Activated CD4-positive, alpha-beta memory T cell treated with anti-CD3 and anti-CD28 coated beads, Interleukin-2, amount 10 ng/mL, durations not matched to agents 7 days and 5 days (primary cell): Measurements from ENCODE around the gene DOK7. TPM values are rescaled to one million over a fixed set of nuclear protein-coding genes. Genes with fewer than 3 reads are reported as not detected.

Source experiments
- CTCF ChIA-PET: fragments of 350-600 bp; sonication (Branson Sonifier 250); formaldehyde crosslinking; loops from one replicate; lab custom pipeline; 2021; ENCODE audit warnings: antibody characterized with exemption, inconsistent platforms; lab: Charles Lee
- POLR2A ChIA-PET: fragments of 350-600 bp; sonication (Branson Sonifier 250); formaldehyde crosslinking; loops from one replicate; lab custom pipeline; 2021; ENCODE audit warnings: antibody characterized with exemption; lab: Charles Lee
- DNase-seq: peaks from one replicate; pipeline ENCODE4 v3.0.0-alpha.2; 2020
- H3K27ac Mint-ChIP-seq: one replicate; pipeline ENCODE4 v1.8.0; 2021; ENCODE audit warnings: mild to moderate bottlenecking, mixed read lengths
- H3K27me3 Mint-ChIP-seq: one replicate; pipeline ENCODE4 v1.8.0; 2021; ENCODE audit warnings: mixed read lengths
- H3K36me3 Mint-ChIP-seq: one replicate; pipeline ENCODE4 v1.8.0; 2021; ENCODE audit warnings: low read depth, mixed read lengths
- H3K4me1 Mint-ChIP-seq: one replicate; pipeline ENCODE4 v1.8.0; 2021; ENCODE audit warnings: mixed read lengths
- H3K4me3 Mint-ChIP-seq: one replicate; pipeline ENCODE4 v1.8.0; 2021; ENCODE audit warnings: mild to moderate bottlenecking, mixed read lengths
- H3K9me3 Mint-ChIP-seq: one replicate; pipeline ENCODE4 v1.8.0; 2021; ENCODE audit warnings: mixed read lengths
- total RNA-seq, 2 experiments: library from RNA; stranded (reverse); gene quantifications; one replicate each; pipeline ENCODE4 v1.2.3, GENCODE V29; 2021

The DOK7 gene
- total RNA-seq, 2 experiments from 2014 or later, result not detected

DNA sequence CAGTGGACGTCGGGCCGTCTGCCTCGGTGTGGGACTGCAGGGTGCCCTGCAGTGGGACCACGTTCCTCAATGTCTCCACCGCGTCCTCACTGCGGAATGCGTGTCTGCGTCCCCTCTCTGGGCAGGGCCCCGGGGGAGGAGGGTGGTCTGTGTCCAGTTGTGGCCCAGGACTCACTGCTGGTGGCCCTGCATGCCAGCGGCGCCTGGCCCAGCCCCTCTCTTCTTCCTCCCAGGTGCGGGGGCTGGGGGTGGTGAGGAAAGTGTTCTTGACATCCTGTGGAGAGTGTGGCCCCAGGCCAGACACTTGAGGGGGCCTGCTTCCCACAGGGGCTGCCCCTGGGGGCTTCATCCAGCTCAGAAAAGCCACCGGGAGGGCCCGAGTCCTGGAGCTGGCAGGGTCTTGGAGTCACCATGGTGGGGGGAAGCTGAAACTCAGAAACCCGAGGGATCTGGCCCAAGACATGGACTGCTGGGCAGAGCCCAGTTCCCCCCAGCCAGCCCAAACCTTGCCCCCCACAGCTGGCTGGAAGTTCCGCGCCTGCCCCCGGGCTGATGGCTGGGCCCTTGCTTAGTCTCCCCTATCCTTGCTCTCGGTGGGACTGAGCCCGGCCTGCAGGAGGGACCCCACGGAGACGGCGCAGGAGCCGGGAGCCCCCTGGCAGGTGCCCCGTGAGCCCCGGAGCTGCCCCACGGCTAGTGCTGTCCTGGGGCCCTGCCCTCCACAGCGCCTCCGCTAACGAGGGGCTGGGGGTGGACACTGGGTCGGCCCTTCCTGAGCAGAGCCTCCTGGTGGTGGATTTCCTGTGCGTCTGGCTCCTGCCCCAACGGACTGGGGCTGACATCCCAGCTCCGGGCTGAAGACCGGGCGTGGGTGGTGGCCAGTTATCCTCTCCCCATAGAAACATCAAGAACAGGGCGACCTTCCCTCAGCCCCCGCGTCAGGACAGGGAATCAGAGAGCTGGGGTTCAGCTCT, 2.9 kb downstream of the DOK7 start:
- Mint-ChIP-seq H3K4me1 (no peaks in the 10 kb centered on the region), H3K36me3 (no peaks in the 10 kb centered on the region), H3K27me3 (peaks cover 20% of the 10 kb centered on the region), H3K9me3 (no peaks in the 10 kb centered on the region), H3K27ac (no peak overlapping the region), H3K4me3 (no peak overlapping the region)
- DNase-seq, result no peak
- POLR2A ChIA-PET, result no interaction called here
- CTCF ChIA-PET, result interaction anchor here (1.0 kb wide), 1 partner anchor 15 kb away, joined by 3 read pairs; no protein-coding TSS in a partner anchor

DNA sequence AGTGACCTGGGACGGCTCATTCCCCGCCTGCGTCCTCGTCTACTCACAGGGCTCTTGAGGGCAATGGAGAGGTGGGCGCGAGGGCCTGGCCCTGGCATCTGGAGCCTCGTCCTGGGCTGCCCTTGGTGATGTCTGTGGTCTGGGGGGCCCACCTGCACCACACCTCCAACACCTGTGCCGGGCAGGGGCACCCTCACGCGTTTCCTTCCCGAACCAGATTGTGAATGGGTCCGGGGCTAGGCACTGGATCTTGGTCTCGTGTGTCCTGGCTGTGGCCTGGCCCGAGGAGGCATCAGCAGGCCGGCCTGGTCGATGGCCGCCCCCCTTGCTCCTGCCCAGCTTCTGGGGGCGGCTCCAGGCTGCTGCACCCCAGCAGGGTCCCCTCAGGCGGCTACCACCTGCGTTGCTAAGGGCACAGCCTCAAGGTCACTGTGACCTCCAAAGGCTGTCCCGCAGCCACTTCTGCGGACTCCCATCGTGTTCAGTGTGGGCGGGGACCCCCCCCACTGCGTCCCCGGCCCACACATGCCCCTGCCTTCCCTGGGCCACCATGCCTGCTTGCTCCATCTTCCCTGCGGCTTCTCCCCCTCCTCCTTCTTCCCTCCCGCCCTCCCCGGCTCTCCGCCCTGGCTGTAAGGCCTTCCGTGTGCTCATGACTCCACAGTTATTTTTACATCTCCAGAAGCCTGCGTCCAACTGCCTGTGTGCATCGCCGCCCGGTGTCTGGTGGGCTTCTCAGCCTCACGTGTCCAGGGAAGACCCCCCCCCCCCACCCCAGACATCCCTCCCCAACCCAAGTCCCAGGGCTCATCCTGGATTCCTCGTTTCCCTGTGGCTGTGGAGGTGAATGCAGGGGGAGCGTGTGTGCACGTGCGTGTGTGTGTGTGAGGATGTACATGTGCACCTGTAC, 3.8 kb downstream of the DOK7 start:
- H3K9me3 Mint-ChIP-seq, result no peaks in the 10 kb centered on the region
- ChIA-PET POLR2A (no interaction called here), CTCF (interaction anchor here (1.0 kb wide), 1 partner anchor 14 kb away, joined by 3 read pairs; no protein-coding TSS in a partner anchor)

DNA sequence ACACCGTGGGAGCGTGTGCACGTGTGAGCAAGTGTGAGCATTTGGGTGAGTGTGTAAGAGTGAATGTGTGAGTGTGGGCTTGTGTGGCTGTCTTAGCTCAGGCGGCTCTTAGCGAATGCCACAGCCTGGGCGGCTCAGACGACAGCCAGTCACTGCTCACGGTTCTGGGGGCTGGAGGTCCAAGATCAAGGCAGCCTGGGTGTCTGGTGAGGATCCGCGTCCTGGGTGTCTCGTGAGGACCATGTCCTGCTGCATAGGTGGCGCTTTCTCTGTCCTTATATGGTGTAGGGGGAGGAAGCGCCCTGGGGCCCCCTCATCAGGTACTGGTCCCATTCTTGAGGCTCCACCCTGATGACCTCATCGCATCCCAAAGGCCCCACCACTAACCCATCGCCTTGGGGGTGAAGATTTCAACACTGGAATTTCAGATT, 4.5 kb downstream of the DOK7 start:
- H3K4me3 Mint-ChIP-seq, result no peak overlapping the region
- no peaks in the 10 kb centered on the region for H3K9me3 Mint-ChIP-seq
- no peak for DNase-seq
- peaks cover 13% of the 10 kb centered on the region for H3K27me3 Mint-ChIP-seq
- ChIA-PET POLR2A (no interaction called here), CTCF (no interaction called here)
- no peaks in the 10 kb centered on the region for H3K36me3 Mint-ChIP-seq
- H3K4me1 Mint-ChIP-seq, result no peaks in the 10 kb centered on the region
- no peak overlapping the region for H3K27ac Mint-ChIP-seq

More for the DNA sequence above, 3.8 kb downstream of the DOK7 start:
- H3K27ac Mint-ChIP-seq, result no peak overlapping the region
- no peak for DNase-seq
- H3K27me3 Mint-ChIP-seq, result peaks cover 19% of the 10 kb centered on the region
- no peaks in the 10 kb centered on the region for H3K4me1 Mint-ChIP-seq
- H3K36me3 Mint-ChIP-seq, result no peaks in the 10 kb centered on the region
- no peak overlapping the region for H3K4me3 Mint-ChIP-seq

DNA sequence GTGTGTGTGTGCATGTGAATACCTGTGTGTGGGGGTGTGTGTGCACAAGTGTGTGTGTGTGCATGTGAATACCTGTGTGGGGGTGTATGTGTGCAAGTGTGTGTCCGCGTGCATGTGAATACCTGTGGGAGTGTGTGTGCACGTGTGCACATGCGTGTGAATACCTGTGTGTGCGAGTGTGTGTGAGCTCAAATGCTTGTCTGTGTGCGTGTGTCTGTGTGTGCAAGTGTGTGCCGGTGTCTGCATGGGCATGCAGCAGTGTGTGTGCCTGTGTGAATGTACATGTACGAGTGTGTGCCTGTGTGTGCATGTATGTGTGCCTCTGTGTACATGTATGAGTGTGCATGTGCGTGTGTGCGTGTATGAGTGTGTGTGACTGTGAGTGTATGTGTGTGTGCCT, 5.0 kb downstream of the DOK7 start:
- POLR2A ChIA-PET, result no interaction called here
- no peaks in the 10 kb centered on the region for H3K4me1 Mint-ChIP-seq

DNA sequence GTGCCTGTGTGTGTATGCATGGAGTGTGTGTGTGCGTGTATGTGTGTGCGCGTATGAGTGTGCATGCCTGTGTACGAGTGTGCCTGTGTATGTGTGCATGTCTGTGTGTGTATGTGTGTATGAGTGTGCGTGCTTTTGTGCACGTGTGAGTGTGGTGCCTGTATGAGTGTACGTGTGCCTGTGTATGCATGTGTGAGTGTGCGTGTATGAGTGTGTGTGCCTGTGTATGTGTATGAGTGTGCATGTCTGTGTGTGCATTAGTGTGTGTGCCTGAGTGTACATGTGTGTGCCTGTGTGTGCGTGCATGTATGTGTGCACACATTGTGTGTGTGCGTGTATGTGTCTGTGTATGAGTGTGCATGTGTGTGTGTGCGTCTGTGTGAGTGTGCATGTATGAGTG, 5.7 kb downstream of the DOK7 start:
- POLR2A ChIA-PET, result no interaction called here
- no peak for DNase-seq
- H3K27me3 Mint-ChIP-seq, result peaks cover 10% of the 10 kb centered on the region
- H3K4me3 Mint-ChIP-seq, result no peak overlapping the region
- H3K9me3 Mint-ChIP-seq, result no peaks in the 10 kb centered on the region
- no peaks in the 10 kb centered on the region for H3K36me3 Mint-ChIP-seq
- no peak overlapping the region for H3K27ac Mint-ChIP-seq
- CTCF ChIA-PET, result no interaction called here
- H3K4me1 Mint-ChIP-seq, result no peaks in the 10 kb centered on the region

More for the DNA sequence above, 5.0 kb downstream of the DOK7 start:
- CTCF ChIA-PET, result no interaction called here
- no peak for DNase-seq
- Mint-ChIP-seq H3K4me3 (no peak overlapping the region), H3K9me3 (no peaks in the 10 kb centered on the region), H3K36me3 (no peaks in the 10 kb centered on the region), H3K27me3 (peaks cover 10% of the 10 kb centered on the region), H3K27ac (no peak overlapping the region)

DNA sequence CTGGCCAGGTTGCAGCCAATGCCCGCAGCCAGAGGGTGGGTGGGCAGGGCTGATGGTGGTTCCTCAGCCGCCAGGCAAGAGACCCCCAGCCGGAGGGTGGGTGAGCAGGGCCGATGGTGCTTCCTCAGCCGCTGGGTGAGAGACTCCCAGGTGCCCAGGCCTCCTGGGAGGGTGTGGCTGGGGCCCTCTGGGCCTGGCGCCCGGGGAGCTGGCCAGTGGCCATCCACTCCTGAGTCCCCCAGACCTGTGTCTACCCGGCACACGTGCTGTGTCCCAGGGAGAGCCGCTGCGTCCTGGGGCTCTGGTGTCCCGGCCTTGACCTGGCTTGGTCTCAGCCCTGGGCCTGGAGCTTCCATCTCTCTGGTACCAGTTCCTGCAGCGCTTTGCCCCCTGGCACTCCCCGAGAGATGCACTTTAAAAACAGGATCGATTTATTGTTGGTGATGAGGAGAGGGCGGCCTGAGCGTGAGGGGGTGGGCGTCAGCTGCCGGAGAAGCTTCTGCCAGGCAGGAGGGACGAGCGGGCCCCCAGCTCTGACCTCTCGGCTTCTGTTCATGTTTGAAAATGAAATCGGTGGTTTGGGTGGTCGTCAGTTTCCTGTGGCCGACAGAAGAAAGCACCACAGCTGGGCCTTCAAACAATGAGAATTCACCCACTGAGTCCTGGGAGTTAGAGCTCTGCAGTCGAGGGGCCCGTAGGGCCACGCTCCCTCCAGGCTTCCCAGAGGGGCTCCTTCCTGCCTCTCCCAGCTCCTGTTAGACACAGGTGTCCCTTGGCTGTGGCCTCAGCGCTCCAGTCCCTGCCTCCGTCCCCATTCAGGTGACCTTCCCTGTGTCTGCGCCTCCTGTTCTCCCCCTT, 6.5 kb downstream of the DOK7 start:
- Mint-ChIP-seq H3K36me3 (no peaks in the 10 kb centered on the region), H3K27ac (no peak overlapping the region), H3K4me3 (no peak overlapping the region), H3K9me3 (no peaks in the 10 kb centered on the region), H3K27me3 (peaks cover 6% of the 10 kb centered on the region), H3K4me1 (no peaks in the 10 kb centered on the region)
- CTCF ChIA-PET, result no interaction called here
- no peak for DNase-seq
- POLR2A ChIA-PET, result no interaction called here

DNA sequence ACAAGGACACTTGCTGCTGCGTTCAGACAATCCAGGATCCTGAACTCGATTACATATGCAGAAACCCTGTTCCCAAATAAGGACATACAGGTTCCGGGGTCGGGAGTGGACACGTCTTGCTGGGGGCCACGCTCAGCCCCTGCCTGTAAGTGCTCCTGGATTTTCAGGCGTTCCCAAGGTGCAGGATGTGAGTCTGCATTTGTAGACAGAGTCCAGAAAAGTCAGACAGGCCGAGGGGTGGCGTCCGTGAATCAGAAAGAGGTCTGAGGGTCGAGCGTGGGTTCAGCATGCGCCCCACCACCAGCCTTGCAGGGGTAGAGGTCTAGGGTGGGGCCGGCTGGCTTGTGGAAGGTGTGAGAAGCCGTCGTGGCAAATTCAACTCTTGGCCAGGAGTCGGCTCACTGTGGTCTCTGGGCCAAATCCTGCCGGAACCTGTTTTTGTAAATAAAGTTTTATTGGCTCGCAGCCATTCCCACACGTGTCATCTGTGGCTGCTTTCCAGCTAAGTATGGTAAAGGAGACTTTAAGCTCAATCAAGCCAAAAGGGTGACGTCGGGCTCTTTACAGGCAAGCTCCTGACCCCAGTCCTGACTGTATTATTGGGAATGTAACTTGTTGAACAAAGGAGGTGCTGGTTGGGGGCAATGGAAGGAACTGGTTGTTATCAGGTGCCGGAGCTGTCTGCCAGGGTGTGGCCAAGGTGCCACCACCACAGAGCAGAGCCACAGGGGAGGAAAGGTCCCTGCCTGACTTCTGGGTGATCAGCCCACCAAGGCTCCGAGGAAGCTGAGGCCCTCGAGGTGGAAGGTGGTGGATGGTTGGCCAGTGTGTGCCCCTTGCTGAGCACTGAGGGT, 7.4 kb downstream of the DOK7 start:
- DNase-seq, result no peak
- no peak overlapping the region for H3K27ac Mint-ChIP-seq
- ChIA-PET POLR2A (no interaction called here), CTCF (interaction anchor here (1.2 kb wide), 1 partner anchor 10 kb away, joined by 4 read pairs; no protein-coding TSS in a partner anchor)
- no peaks in the 10 kb centered on the region for H3K9me3 Mint-ChIP-seq
- H3K36me3 Mint-ChIP-seq, result no peaks in the 10 kb centered on the region
- no peak overlapping the region for H3K4me3 Mint-ChIP-seq
- H3K4me1 Mint-ChIP-seq, result no peaks in the 10 kb centered on the region
- peaks cover under 1% of the 10 kb centered on the region for H3K27me3 Mint-ChIP-seq

DNA sequence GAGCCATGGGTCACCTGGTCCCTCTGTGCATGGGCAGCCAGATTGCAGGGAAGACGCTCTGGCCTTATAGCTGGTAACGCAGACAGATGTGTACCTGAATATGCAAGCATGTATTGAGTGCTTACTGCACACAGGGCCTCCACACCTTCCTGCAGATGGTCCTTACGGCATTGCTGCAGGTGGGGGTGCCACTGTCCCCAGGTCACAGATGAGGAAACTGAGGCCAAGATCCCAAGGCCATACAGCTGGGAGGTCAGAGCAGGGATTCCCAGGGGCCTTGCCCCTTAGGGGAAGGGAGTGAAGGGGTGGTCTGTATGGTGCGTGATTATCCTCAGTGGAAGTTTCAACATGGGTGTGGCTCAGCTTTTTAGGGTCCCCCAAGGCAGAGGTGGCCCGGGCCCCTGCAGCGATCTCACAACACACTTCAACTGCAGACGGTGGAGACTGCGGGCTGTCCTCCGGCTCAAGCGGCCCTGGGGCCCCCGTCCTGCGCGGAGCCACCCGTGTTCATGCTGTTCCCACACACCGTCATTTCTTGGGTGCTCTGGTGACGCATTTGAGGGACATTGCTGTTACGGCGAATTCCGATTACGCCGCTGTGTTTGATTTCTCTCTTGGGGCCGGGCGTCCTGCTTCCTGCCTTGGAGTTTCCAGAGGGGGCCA, 8.1 kb downstream of the DOK7 start:
- Mint-ChIP-seq H3K27me3 (no peaks in the 10 kb centered on the region), H3K9me3 (no peaks in the 10 kb centered on the region), H3K4me3 (no peak overlapping the region), H3K27ac (no peak overlapping the region), H3K36me3 (no peaks in the 10 kb centered on the region), H3K4me1 (no peaks in the 10 kb centered on the region)
- DNase-seq, result no peak
- ChIA-PET CTCF (interaction anchor here (1.2 kb wide), 1 partner anchor 9 kb away, joined by 4 read pairs; no protein-coding TSS in a partner anchor), POLR2A (no interaction called here)

DNA sequence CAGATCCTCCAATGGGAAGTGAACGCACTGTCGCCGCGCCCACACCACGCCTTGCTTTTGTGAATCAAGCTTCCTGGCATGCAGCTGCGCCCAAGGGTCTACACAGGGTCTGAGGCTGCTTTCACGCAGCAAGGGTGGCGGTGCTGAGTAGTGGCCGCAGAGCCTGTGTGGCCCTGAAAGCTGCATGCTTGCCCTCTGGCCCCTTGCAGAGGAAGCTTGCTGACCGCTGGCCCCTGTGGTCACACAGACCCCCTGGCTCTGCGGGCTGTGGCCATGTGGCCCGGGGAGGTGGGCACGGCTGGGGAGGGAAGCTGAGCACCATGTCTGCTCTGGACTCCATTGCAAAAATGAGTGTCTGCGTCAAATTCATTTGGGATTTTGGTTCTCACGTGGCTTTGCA, 8.8 kb downstream of the DOK7 start:
- ChIA-PET CTCF (interaction anchor here (1.2 kb wide), 1 partner anchor 8 kb away, joined by 4 read pairs; no protein-coding TSS in a partner anchor), POLR2A (no interaction called here)
- no peaks in the 10 kb centered on the region for H3K36me3 Mint-ChIP-seq
- no peaks in the 10 kb centered on the region for H3K9me3 Mint-ChIP-seq
- H3K27me3 Mint-ChIP-seq, result no peaks in the 10 kb centered on the region
- no peaks in the 10 kb centered on the region for H3K4me1 Mint-ChIP-seq
- no peak overlapping the region for H3K27ac Mint-ChIP-seq
- no peak for DNase-seq
- no peak overlapping the region for H3K4me3 Mint-ChIP-seq

DNA sequence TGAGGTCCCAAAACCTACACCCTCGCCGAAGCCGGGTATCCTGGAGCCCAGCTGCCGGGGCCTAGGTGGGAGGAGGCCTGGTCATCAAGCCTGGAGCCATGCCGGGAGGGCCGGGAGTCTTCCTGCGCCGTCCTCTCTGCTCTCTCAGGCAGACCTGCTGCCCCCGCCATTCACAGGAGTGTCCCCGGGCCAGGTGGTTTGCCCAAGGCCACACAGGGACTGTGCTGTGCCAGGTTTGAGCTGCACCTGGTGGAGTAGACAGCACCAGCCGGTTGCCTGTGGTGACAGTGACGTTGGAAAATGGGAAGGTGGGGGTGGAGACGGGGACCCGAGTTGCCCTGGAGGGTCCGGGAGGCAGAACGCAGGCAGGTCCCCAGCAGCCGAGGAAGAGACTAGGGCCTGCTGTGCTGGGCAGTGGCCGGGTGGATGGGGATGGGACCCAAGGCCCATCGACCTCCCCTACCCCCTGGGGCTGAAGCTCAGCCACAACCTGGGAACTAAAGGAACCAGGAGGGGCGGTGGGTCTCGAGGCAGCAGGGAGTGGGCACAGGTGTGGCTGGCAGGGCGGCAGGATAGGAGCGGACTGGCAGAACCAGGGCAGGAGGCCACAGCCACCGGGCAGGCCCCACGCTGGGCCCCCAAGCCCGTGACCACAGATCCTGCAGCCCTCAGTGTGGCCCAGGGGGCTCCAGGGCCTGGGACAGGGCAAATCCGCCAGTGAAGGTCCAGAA, 9.5 kb downstream of the DOK7 start:
- H3K4me1 Mint-ChIP-seq, result no peaks in the 10 kb centered on the region
- no peaks in the 10 kb centered on the region for H3K27me3 Mint-ChIP-seq
- POLR2A ChIA-PET, result no interaction called here
- CTCF ChIA-PET, result no interaction called here
- H3K9me3 Mint-ChIP-seq, result no peaks in the 10 kb centered on the region
- H3K27ac Mint-ChIP-seq, result no peak overlapping the region
- DNase-seq, result no peak
- H3K4me3 Mint-ChIP-seq, result no peak overlapping the region
- no peaks in the 10 kb centered on the region for H3K36me3 Mint-ChIP-seq
